ENCODE data around the gene MED16. TPM values are rescaled to one million over a fixed set of nuclear protein-coding genes. Genes with fewer than 3 reads are reported as not detected.

The MED16 gene
- total and polyA plus RNA-seq, 2 of the 4 experiments (the other 2 are of a cell fraction): 8.1 to 40.2 TPM

- CTCF ChIA-PET: no interaction called here
- 100% methylated on average over 5 of the region's 16 CpGs; no CpG with 5 or more reads in 1 of the 2 experiments for WGBS, 2 experiments (ENCODE audit: extremely low coverage in 2 of 2, insufficient read length in 1 of 2)
- intact Hi-C loops (cut with micrococcal nuclease): no loop called here
Measured at GRCh38 chr19:937259-937694, 44.3 kb upstream of the MED16 start.

More at GRCh38 chr19:937259-937694, 44.3 kb upstream of the MED16 start:
- peaks cover 33% of the 10 kb centered on the region for H3K4me1 ChIP-seq (ENCODE audit: control insufficient read depth, insufficient read depth, low read length)
- H3K9me3 ChIP-seq (ENCODE audit: control insufficient read depth, insufficient read depth, low read length): no peaks in the 10 kb centered on the region
- H3K4me2 ChIP-seq (ENCODE audit: low read depth, low read length): no peak overlapping the region
- in situ Hi-C loops (cut with MboI; ENCODE audit: low sequenced_read_pairs): no loop called here
- no peak overlapping the region for H3K23ac ChIP-seq (ENCODE audit: low read depth, low read length)
- H2BK15ac ChIP-seq (ENCODE audit: low read depth, low read length): no peak overlapping the region
- H4K20me1 ChIP-seq (ENCODE audit: insufficient read depth, low read length): peaks cover 64% of the 10 kb centered on the region
- no peak overlapping the region for H3K18ac ChIP-seq (ENCODE audit: low read depth, low read length)
- H3K4ac ChIP-seq (ENCODE audit: low read depth, low read length): no peak overlapping the region; the same call in 1 of the 2 replicates
- dilution Hi-C loops (cut with HindIII; ENCODE audit: low sequenced_read_pairs, unreplicated experiment): no loop called here
- ATAC-seq (ENCODE audit: low read depth) (no peak), DNase-seq (no peak)
- H4K91ac ChIP-seq (ENCODE audit: insufficient read depth, low read depth, low read length): no peak overlapping the region
- H2BK5ac ChIP-seq (ENCODE audit: low read depth, low read length, poor library complexity, severe bottlenecking): no peak overlapping the region
- no TSS peak for BruUV-seq (replicated peaks)
- peak overlapping the region; percentile 5 for H2AK9ac ChIP-seq (replicated peaks; ENCODE audit: low read depth, low read length, poor library complexity)
- TF ChIP-seq ELK1 (IDR thresholded peaks at IDR 0.05; ENCODE audit: borderline replicate concordance, low read depth, low read length) (no peak), CEBPB (IDR thresholded peaks at IDR 0.05; ENCODE audit: low read depth, low read length) (no peak), RAD21 (IDR thresholded peaks at IDR 0.05; ENCODE audit: low read length) (no peak), POLR2A (IDR thresholded peaks at IDR 0.05; ENCODE audit: low read depth, low read length) (no peak), USF2 (IDR thresholded peaks at IDR 0.05; ENCODE audit: low read depth, low read length) (no peak), CHD1 (IDR thresholded peaks at IDR 0.05; ENCODE audit: low read depth, low read length) (no peak), SMC3 (IDR thresholded peaks at IDR 0.05; ENCODE audit: low read depth, low read length) (no peak), MAZ (IDR thresholded peaks at IDR 0.05; ENCODE audit: borderline replicate concordance, low read depth, low read length) (no peak), MXI1 (IDR thresholded peaks at IDR 0.05; ENCODE audit: borderline replicate concordance, low read depth, low read length) (no peak), NFE2L2 (IDR thresholded peaks at IDR 0.05; ENCODE audit: low read depth, low read length) (no peak), RCOR1 (IDR thresholded peaks at IDR 0.05; ENCODE audit: insufficient replicate concordance, low read length) (no peak), CTCF (conservative IDR thresholded peaks at IDR 0.05; ENCODE audit: low read depth, low read length) (no peak), RFX5 (IDR thresholded peaks at IDR 0.05; ENCODE audit: low read depth, low read length) (no peak), FOS (IDR thresholded peaks at IDR 0.05; ENCODE audit: low read depth, low read length) (no peak), BHLHE40 (IDR thresholded peaks at IDR 0.05; ENCODE audit: low read depth, low read length) (no peak), MAFK (IDR thresholded peaks at IDR 0.05; ENCODE audit: low read depth, low read length) (no peak)
- no peak overlapping the region for H3K56ac ChIP-seq (ENCODE audit: extremely low read depth, insufficient read depth, low read length)
- no peak overlapping the region for H4K8ac ChIP-seq (ENCODE audit: low read depth in 2 of 2, low read length in 2 of 2)
- H3K9me1 ChIP-seq (ENCODE audit: insufficient read depth, low read length): peaks cover 17% of the 10 kb centered on the region
- peaks cover 50% of the 10 kb centered on the region for H3K36me3 ChIP-seq (ENCODE audit: control insufficient read depth, insufficient read depth, low read length)
- H3K79me1 ChIP-seq (ENCODE audit: low read depth in 1 of 2, low read length in 2 of 2): peaks cover 29 to 74% of the 10 kb centered on the region in 2 experiments
- H4K5ac ChIP-seq (ENCODE audit: low read depth, low read length): no peak overlapping the region
- no peak overlapping the region for H2BK120ac ChIP-seq (ENCODE audit: low read depth, low read length)
- POLR2A ChIA-PET (ENCODE audit: unreplicated experiment): no interaction called here
- no peaks in the 10 kb centered on the region for H3K27me3 ChIP-seq (ENCODE audit: control insufficient read depth, insufficient read depth, low read length)
- H3K14ac ChIP-seq (replicated peaks; ENCODE audit: low read depth, low read length): no peak overlapping the region
- H3K9ac ChIP-seq (ENCODE audit: low read depth, low read length): no peak overlapping the region
- no peak overlapping the region for H3K27ac ChIP-seq (ENCODE audit: insufficient read depth, low read length)
- H2BK20ac ChIP-seq (ENCODE audit: low read depth, low read length): no peak overlapping the region
- H2AK5ac ChIP-seq (ENCODE audit: low read depth, low read length): peak overlapping the region; percentile 36; the same call in 1 of the 2 replicates
- H2AFZ ChIP-seq (replicated peaks; ENCODE audit: low read length, poor library complexity): peak overlapping the region; percentile 23
- H3K4me3 ChIP-seq (ENCODE audit: insufficient read depth, low read depth, low read length): no peak overlapping the region

All from IMR-90 (cell line).